GM19240 (cell line): ENCODE measurements around the gene GEMIN7.

Source experiments
- DNase-seq: peaks from one replicate; pipeline ENCODE4 v3.0.0; 2011; ENCODE audit warnings: low spot score; ENCODE audit not compliant: insufficient read length

Gene GEMIN7

DNA sequence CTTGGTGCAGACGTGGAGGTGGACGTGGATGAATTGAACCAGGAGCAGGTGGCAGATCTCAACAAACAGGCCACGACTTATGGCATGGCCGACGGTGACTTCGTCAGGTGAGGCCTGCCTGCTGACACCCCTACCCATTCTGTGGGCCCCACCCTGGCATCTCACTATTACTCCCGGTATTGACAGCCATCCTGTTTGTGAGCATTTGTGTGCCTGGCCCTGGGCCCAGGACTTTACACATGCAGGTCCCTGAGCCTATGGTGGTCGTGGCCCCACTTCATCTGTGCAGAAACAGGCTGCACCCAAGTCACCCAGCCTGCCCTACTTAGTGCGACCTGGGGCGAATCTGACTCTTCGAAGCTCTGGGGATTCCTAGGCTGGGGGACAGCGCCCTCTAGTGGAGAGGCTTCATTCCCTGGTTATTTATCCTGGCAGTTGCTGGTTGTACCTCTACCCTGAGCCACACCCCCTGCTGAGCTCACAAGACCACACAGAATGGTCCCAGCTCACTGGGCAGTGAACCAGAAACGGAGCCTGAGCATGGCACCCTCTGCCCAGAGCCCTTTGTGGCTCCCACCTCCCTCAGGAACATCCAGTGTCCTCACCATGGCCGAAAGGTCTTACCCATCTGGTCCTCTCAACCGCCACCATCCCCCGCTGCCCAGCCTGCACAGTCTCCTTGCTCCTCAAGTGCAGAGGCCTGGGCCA is 19.6 kb upstream of the GEMIN7 start:
- DNase-seq, result peak; percentile 91

DNA sequence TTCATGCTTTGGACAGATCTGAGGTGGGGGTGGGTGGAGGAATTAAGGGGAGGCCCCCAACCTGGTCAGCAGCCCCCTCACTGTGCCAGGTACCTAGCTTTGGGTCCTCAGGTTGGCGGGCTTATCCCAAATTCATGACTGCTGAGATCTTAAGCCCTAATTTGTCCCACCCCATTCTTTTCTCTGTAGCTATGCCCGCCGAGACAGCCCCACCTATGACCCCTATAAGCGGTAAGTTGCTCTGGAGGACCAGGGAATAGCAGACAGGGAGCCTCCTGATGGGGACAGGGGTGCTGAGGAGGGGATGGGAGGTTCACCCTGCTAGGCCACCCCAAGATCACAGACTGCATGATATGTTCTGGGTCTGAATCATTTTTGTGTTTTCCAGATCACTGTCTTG is 17.1 kb upstream of the GEMIN7 start:
- DNase-seq, result no peak

DNA sequence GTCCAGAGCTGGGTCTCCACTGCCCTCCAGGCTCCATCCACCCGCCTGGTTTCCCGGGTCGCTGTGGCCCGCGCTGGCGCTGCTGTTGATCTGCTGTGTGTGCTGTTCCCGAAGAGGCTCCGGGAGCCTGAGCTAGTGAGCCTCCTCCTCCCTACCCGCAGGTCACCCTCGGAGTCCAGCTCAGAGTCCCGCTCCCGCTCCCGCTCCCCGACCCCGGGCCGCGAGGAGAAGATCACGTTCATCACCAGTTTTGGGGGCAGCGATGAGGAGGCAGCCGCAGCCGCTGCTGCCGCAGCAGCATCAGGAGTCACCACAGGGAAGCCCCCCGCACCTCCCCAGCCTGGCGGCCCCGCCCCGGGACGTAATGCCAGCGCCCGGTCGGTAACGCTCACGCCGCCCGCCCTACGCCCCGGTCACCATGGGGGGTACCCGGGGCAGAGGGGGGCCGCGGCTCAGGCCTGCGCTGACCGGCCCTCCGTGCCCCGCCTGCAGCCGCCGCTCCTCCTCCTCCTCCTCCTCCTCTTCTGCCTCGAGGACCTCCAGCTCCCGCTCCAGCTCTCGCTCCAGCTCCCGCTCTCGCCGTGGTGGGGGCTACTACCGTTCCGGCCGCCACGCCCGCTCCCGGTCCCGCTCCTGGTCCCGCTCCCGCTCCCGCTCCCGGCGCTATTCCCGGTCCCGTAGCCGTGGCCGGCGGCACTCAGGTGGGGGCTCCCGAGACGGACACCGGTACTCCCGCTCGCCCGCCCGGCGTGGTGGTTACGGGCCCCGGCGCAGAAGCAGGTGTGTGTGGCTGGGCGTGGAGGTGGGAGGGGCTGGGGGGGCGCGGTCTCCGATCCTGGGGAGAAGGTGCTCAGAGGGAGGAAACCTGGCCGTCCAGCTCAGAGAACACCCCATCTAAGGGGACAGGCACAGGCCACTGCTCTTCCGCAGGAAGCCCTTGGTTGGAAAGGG is 14.9 kb upstream of the GEMIN7 start:
- no peak for DNase-seq

DNA sequence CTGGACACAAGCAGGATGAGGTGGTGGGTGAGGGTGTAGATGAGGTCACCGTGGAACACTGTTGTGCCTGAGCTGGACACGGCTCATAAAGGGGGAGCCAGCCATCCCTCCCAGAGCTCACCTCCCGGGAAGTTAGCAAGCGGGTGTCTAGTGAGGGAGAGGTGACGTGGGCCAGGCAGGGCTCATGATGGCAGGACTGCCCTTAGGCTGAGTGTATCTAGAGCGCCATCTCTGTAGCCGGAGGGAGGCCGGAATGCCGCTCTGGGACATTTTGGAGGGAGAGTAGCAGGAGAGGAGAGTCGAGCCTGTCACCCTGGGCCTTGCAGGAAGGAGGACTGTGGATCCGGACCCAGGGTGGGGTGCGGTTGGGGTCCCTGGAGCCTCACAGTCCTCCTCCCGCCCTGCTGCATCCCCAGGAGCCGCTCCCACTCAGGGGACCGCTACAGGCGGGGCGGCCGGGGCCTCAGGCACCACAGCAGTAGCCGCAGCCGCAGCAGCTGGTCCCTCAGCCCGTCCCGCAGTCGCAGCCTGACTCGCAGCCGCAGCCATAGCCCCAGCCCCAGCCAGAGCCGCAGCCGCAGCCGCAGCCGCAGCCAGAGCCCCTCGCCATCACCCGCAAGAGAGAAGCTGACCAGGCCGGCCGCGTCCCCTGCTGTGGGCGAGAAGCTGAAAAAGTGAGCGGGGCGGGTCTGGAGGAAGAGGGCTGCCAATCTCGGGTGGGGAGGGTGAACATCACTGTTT is 12.0 kb upstream of the GEMIN7 start:
- no peak for DNase-seq

DNA sequence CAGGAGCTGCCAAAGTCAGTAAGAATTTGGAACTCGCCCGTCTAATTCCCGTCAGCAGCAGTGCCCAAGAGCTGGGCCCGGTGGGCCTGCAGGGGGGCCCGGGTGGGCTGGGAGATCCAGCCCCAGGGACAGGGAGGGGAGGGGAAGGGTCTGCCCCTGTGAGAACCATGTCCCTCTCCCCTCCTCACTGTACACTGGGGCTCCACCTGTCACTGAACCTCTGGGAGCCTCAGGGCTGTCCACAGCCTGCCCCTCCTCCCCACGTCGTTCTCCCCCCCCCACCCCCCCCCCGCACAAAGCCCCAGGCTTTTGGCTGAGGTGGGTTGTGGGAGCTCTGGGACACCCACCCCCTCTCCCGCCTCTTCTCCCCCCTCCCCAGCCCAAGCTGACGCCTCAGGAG is 11.0 kb upstream of the GEMIN7 start:
- no peak for DNase-seq

DNA sequence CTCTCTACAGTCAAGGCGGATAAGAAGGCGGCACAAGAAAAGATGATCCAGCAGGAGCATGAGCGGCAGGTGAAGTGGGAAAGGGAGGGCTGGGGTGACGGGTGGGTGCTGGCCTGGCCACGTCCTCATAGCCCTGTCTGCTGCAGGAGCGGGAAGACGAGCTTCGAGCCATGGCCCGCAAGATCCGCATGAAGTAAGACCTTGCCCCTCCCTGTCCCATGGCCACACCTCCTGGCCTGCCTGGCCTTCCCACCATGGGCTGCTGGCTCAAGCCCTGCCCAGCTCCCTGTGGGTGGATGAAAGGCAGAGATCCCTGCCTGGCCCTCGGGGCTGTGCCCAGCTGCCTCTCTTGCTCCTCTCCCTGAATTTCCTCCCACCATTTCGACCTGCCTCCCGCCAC is 10.0 kb upstream of the GEMIN7 start:
- DNase-seq, result no peak

DNA sequence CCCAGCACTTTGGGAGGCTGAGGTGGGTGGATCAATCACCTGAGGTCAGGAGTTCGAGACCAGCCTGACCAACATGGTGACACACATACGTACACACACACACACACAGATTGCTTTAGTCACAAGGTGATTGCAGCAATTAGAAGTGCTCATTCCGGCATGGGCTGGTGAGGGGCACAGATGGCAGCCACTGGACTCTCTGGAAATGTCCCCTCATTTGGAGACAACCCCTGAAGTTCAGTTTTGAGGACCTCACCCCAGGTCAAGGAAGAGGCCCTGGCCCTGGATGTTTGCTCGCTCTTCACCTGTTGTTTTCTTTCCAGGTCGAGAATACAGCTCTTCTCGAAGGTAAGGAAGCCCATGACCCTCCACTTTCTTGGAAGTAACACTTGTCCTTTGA is 8.8 kb upstream of the GEMIN7 start:
- no peak for DNase-seq

DNA sequence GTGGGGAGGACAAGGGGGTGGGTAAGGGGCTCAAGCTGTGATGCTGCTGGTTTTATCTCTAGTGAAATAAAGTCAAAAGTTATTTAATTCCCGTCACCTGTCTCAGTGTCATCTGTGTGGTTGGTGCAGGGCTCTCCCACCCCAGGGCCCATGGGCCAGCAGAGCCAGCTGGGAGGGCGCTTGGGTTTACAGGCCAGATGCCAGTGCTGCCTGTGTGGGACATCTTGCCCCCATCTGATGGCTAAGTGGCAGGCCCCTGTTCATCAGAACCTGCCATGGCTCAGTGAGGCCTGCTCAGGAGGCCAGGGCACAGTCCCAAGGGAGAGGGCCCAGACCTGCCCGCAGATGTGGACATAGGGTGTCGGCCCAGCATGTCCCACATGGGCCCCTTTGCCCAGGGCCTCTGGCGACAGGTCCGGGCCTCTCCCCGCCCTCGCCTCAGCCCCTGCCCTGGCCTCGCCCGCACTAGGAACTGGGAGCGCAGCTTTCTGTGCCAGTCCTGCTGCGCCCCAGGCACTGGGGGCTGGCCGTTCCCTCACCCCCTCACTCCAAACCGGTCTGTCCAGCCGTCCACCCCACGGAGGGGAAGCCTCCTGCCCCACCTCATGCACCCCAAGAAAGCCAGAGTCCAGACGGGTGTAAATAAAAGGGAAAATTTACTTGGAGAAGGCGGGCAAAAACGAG is 8.1 kb upstream of the GEMIN7 start:
- DNase-seq, result no peak

DNA sequence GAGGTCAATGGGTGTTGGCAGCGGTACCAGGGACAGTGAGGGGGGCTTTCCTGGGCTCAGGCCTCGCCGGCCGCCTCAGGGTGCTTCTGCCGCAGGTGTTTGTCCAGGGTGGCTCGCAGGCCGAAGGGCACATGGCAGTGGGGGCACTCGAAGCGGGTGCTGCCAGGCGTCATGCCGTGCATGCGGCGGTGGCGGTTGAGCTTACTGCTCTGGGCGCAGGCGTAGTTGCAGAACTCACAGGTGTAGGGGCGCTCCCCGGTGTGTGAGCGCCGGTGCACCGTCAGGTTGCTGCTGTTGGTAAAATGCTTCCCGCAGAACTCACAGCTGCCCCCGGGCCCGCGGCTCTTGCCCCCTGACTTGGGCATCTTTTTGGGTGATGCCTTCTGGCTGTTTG is 7.5 kb upstream of the GEMIN7 start:
- DNase-seq, result no peak

DNA sequence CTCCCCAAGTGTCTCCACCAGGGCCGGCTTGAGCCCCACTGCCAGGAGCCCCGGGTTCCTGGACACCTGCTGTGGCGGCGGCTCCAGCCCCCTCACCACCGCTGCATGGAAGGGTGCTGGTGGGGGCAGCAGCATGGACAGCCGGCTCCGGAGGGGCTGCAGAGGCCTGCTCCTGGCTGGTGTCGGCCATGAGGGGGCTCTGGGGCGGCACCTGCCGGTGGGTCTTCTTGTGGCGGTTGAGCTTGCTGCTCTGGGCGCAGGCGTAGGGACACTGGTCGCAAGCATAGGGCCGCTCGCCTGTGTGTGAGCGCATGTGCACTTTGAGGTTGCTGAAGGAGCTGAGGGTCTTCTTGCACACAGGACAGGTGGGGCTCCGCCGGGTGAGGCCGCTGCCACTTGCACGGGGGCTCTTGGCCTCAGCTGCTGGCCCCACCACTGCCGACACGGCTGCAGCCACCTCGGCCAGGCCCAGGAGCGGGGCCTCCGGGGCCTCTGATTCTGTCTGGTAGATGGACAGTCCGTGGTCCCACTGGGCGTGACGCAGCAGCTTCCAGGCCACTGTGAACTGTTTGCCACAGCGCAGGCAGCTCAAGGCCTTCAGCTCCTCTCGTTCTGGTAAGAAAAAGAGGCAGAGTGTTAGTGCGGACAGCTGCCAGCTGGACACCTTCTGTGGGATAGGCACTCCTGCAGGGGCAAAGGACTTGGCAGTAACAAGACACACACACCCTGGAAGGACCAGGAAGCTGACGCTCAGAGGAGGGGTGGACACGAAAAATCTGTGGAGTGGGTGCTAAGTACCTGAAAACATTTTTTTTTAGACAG is 6.9 kb upstream of the GEMIN7 start:
- no peak for DNase-seq

DNA sequence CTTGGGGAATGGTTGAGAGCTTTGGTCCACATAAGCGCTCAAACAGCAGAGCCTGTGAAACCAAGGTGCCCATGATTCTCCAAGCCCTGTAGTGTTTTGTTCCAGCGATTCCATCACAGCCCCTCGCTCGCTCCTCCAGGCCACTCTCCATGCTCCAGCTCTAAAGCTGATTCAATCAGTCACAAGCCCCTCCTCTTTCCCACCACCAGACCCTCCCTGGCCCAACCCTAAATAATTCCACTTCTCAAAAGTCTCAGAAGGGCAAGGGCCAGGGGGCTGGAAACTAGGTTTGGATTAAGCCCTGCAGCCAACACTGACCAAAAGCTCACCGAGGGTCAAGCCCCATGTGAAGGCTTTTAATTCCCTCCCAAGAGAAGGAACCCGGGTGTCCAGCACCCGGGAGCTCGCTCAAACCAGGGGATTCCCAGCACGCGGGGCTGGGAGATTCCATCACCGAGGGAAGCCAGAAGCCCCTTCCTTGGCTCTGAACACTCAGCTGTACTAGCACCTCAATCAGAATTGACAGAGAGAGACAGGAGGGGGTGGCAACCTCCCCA is 4.2 kb upstream of the GEMIN7 start:
- no peak for DNase-seq

DNA sequence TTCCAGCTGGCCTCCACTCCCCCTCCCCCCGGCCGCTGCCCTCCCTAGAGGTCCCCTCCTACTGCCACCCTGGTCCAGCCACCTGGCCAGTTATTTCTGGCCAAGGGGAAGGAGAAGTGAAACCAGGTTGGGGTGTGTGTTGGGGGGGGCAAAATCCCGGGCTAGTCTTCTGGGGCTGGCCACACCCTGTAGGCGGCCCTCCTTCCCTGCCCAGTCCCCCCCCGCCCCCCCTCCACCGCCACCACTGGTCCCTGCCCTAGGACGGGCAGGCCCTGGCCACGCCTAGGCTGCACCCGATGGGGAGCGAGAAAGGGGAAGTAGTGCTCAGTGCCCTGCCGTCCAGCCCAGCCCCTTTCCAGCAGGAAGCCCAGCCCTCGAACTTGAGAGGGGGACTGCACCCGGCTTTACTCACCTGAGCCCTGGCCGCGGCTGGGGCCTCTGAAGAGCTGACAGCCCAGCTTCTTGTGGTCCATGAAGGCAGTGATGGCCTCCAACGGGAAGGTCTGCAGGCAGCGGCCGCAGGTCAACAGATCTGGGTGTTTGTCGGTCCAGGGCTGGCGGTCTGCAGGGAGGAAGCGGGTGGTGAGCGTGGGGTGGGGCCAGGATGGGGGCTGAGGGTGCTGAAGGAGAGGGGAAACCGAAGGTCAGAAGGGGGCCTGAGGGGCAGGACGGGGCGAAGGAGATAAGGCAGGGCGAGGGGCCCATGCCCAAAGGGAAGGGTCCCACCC is 3.6 kb upstream of the GEMIN7 start:
- DNase-seq, result peak; percentile 93

DNA sequence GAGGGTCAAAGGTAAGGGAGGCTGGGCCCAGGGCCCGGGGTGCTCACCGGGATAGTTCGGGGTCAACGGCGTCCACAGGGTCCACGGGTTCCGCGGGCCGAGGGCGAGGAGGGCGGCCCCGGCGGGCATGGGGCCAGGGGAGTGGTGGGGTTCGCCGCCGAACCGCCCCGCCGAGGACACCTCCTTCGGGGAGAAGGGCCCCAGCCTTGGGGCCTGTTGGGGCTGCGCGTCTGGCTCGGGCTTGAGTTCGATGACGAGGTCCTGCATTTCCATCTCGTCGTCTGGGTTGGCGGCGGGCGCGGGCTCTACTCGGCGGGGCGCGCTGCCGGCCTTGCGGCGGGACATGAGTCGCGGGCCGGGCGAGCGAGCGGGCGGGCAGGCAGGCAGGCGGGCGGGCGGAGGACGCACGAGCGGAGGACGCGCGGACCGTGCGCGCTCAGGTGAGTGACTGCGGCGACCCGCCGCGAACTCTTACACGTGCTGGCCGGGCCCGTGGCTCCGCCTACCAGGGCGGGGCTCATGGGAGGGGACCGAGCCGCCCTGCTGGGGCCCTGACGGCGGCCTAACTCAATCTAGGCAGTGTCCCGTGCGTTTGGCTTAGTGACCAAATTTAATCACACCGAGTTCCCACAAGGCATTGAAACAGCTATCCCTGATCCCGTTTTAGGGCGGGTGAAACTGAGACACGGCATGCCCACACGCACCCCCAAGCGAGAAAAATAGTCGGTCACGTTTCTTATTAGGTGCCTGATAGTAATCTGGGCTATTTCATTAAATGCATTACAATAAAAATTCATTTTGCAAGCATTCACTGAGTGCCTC is 2.8 kb upstream of the GEMIN7 start, which contains the start of gene ZNF296:
ZNF296 (minus strand) TSS at position 450 of the 822 bp plus-strand sequence; CDS start at position 345, 105 bp downstream.
- peak; percentile 84 for DNase-seq

DNA sequence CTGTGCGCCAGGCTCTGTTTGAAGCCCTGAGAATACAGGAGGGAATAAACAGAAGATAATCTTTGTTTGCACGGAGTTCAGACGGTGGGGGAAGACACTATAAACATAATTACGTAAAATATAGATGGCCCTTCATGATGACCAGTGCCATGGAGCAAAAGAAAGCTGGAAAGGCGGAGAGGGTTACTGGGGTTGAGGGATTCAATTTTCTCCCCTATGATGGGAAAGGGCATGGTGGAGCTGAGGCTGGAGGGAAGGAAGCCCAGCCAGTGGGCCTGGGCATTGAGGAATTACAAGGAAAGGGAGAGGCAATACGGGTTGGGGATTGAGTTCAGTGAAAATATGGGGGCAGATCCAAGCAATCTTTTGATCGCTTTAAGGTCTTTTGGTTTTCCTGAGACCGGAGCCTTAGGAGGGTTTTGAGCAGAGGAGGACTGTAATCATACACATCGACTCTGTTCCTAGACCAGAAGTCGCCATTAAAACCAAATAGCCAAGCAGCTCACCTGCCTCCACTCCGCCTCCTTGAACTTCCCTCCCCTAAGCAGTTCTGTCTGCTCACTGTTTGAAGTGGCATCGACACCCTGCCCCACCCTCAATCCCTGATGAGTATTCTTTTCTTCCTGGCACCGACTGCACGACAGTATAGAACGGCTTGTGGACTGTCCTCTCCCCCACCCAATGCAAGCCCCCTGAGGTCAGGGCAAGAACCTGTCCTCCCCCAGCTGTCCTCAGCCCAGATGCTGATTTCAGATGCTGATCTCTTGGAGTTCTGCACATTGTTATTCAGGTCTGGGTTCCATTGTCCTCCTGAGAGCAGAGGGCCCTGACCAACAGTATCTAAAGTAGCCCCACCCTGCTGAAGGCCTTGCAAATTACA is 2.0 kb upstream of the GEMIN7 start:
- no peak for DNase-seq

DNA sequence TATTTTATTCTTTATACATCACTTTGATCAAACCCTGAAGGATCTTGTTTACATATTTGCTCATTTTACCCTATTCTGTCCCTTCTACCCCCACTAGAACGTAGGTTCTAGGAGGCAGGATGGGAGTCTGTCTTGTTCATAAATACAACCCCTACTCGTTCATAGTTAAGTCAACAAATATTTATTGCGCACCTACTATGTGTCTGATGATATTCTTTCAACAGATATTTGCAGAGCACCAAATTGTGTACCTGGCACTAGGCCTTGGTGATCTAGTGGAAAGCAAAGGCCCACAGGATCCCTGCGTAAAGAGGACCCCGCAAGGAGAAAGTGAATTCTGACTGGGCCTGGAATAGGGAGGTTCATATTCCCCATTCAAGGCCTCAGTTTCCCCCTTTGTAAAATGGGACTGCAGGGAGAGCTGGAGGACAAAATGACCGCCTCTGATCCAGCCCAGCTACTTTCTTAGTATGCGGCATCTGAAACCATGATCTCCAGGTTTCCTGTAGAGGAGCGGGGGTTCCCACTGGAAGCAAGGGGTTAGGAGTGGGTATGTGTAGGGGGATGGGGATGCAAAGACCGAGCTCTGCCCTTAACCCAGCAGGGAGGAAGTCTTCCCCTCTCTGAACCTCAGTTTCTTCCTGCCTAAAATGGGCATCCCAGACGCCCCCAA is 534 bp upstream of the GEMIN7 start:
- DNase-seq, result no peak

DNA sequence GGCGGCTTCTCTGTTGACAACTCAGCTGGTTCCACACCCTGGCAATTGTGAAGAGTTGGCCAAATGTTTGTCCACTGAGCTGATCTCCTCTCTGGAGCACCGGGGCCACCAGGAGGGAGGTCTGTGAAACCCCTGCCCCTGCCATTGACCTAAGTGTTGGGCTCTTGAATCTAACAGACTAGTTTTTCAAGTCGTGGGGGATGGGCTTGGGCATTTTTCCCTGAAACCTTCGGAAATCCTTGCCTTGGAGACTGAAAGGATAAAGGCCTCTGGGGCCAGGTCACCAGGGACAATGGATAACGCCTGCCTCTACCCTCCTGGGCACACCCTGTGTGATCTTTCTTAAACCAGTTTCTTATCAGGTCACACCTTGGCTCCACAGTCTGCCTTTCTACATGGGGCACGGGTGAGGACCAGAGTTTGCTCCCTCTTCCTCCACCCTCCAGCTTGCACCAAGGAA is 881 bp downstream of the GEMIN7 start:
- DNase-seq, result no peak

DNA sequence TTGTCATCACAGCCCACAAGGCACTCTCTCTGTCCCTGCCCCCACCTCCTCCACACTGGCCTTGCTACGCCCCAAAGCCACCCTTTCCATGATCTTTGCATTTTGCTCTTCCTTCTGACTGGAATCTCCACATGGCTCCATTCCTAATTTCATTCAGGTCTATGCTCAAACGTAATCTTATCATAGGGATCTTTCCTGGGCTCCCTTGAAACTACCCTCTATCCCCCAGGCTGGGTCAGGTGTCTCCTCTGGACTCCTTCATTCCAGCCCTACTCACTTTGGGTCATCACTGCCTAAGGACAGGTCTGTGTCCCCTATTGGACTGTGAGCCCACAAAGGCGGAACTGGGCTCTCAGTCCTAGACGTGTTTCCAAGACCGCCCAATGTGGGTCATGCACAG is 3.1 kb downstream of the GEMIN7 start:
- no peak for DNase-seq
